ENCODE results near the gene NBDY.
"Not testable (repeated sequence)": the region's sequence is repeated elsewhere in the genome, so short reads cannot be mapped to it uniquely, and the experiment has no call there.

Gene NBDY

GRCh38 chrX:56759736-56760409, 30.8 kb downstream of the NBDY start:
- TF ChIP-seq CTCF (IDR thresholded peaks at IDR 0.05; ENCODE audit: borderline replicate concordance, control extremely low read depth, extremely low read depth, insufficient read depth, missing control alignments) = no peak
- no peak for DNase-seq (ENCODE audit: low spot score)
- in situ Hi-C loops (cut with MboI; ENCODE audit: low sequenced_read_pairs, unreplicated experiment) = no loop called here

GRCh38 chrX:56760410-56761124, 31.5 kb downstream of the NBDY start:
- in situ Hi-C loops (cut with MboI; ENCODE audit: low sequenced_read_pairs, unreplicated experiment); DNase-seq (ENCODE audit: low spot score): not testable (repeated sequence)

GRCh38 chrX:56761167-56761566, 32.1 kb downstream of the NBDY start:
- no peak for DNase-seq (ENCODE audit: low spot score)
- no peak for TF ChIP-seq CTCF (IDR thresholded peaks at IDR 0.05; ENCODE audit: borderline replicate concordance, control extremely low read depth, extremely low read depth, insufficient read depth, missing control alignments)
- in situ Hi-C loops (cut with MboI; ENCODE audit: low sequenced_read_pairs, unreplicated experiment) = no loop called here

GRCh38 chrX:56762220-56762619, 33.2 kb downstream of the NBDY start:
- peak; percentile 56 for DNase-seq (ENCODE audit: low spot score)
- no peak for TF ChIP-seq CTCF (IDR thresholded peaks at IDR 0.05; ENCODE audit: borderline replicate concordance, control extremely low read depth, extremely low read depth, insufficient read depth, missing control alignments)
- in situ Hi-C loops (cut with MboI; ENCODE audit: low sequenced_read_pairs, unreplicated experiment) = no loop called here

GRCh38 chrX:56762707-56763555, 33.9 kb downstream of the NBDY start:
- in situ Hi-C loops (cut with MboI; ENCODE audit: low sequenced_read_pairs, unreplicated experiment) = no loop called here
- peak; percentile 12 for DNase-seq (ENCODE audit: low spot score)
- TF ChIP-seq CTCF (IDR thresholded peaks at IDR 0.05; ENCODE audit: borderline replicate concordance, control extremely low read depth, extremely low read depth, insufficient read depth, missing control alignments) = no peak

GRCh38 chrX:56763556-56764152, 34.6 kb downstream of the NBDY start:
- in situ Hi-C loops (cut with MboI; ENCODE audit: low sequenced_read_pairs, unreplicated experiment) = no loop called here
- DNase-seq (ENCODE audit: low spot score) = peak; percentile 35
- TF ChIP-seq CTCF (IDR thresholded peaks at IDR 0.05; ENCODE audit: borderline replicate concordance, control extremely low read depth, extremely low read depth, insufficient read depth, missing control alignments) = peak; percentile 45
